Astrocyte (in vitro differentiated cells and primary cell): ENCODE data around the gene SRCAP. TPM values are rescaled to one million over a fixed set of nuclear protein-coding genes. Genes with fewer than 3 reads are reported as not detected.

Experiments used
- DNase-seq: peaks from one replicate; pipeline ENCODE4 v3.0.0-alpha.2; 2010; ENCODE audit warnings: low read depth
- FAIRE-seq: peaks from 2 replicates; lab custom pipeline; 2011; peaks lifted over from hg19 to GRCh38; lab: Jason Lieb, UNC
- H2AFZ ChIP-seq: 2 replicates; pipeline ENCODE4 v1.6.0; 2012; ENCODE audit warnings: low read depth, low read length, inconsistent platforms
- H3K27ac ChIP-seq: 2 replicates; pipeline ENCODE4 v1.5.1; 2011; ENCODE audit warnings: low read depth, low read length, inconsistent platforms
- H3K27me3 ChIP-seq: 2 replicates; pipeline ENCODE4 v1.6.0; 2011; ENCODE audit warnings: low read length, inconsistent platforms; ENCODE audit not compliant: insufficient read depth
- H3K36me3 ChIP-seq: 2 replicates; pipeline ENCODE4 v1.5.1; 2011; ENCODE audit warnings: low read length, inconsistent platforms; ENCODE audit not compliant: insufficient read depth
- H3K4me1 ChIP-seq: 2 replicates; pipeline ENCODE4 v1.5.1; 2011; ENCODE audit warnings: low read length, inconsistent platforms; ENCODE audit not compliant: insufficient read depth
- H3K4me2 ChIP-seq: 2 replicates; pipeline ENCODE4 v1.6.0; 2012; ENCODE audit warnings: low read length, inconsistent platforms
- H3K4me3 ChIP-seq: 2 replicates; pipeline ENCODE4 v1.5.1; 2011; ENCODE audit warnings: low read depth, mild to moderate bottlenecking, low read length, inconsistent platforms; ENCODE audit not compliant: insufficient read depth
- H3K79me2 ChIP-seq: 2 replicates; pipeline ENCODE4 v1.6.0; 2012; ENCODE audit warnings: mild to moderate bottlenecking, low read length, inconsistent platforms; ENCODE audit not compliant: insufficient read depth
- H3K9ac ChIP-seq: 2 replicates; pipeline ENCODE4 v1.6.0; 2012; ENCODE audit warnings: mild to moderate bottlenecking, low read length, inconsistent platforms
- H3K9me3 ChIP-seq: 2 replicates; pipeline ENCODE4 v1.5.1; 2012; ENCODE audit warnings: low read depth, mild to moderate bottlenecking, low read length, inconsistent platforms; ENCODE audit not compliant: insufficient read depth
- H4K20me1 ChIP-seq: 2 replicates; pipeline ENCODE4 v1.6.0; 2012; ENCODE audit warnings: low read length, inconsistent platforms; ENCODE audit not compliant: insufficient read depth
- H3K27ac Mint-ChIP-seq: one replicate; pipeline ENCODE4 v1.8.0; 2021; ENCODE audit warnings: mild to moderate bottlenecking, mixed read lengths; ENCODE audit not compliant: unreplicated experiment
- H3K27me3 Mint-ChIP-seq: one replicate; pipeline ENCODE4 v1.8.0; 2021; ENCODE audit warnings: low read depth, mixed read lengths; ENCODE audit not compliant: unreplicated experiment
- H3K36me3 Mint-ChIP-seq: one replicate; pipeline ENCODE4 v1.8.0; 2021; ENCODE audit warnings: low read depth, mixed read lengths; ENCODE audit not compliant: unreplicated experiment
- H3K4me1 Mint-ChIP-seq: one replicate; pipeline ENCODE4 v1.8.0; 2021; ENCODE audit warnings: low read depth, mixed read lengths; ENCODE audit not compliant: unreplicated experiment
- H3K4me3 Mint-ChIP-seq: one replicate; pipeline ENCODE4 v1.8.0; 2021; ENCODE audit warnings: mild to moderate bottlenecking, moderate library complexity, mixed read lengths; ENCODE audit not compliant: unreplicated experiment
- H3K9me3 Mint-ChIP-seq: one replicate; pipeline ENCODE4 v1.8.0; 2021; ENCODE audit warnings: mild to moderate bottlenecking, mixed read lengths; ENCODE audit not compliant: unreplicated experiment
- CTCF ChIP-seq: IDR thresholded peaks from 2 replicates; pipeline ENCODE4 v1.5.1; 2011; ENCODE audit warnings: low read depth, mild to moderate bottlenecking, inconsistent platforms, low read length, moderate library complexity; ENCODE audit not compliant: insufficient read depth
- EZH2 ChIP-seq: IDR thresholded peaks from 2 replicates; pipeline ENCODE4 v1.6.1; 2012; ENCODE audit warnings: mild to moderate bottlenecking, low read length, inconsistent platforms; ENCODE audit not compliant: insufficient read depth
- total RNA-seq: library from RNA; stranded (reverse); gene quantifications from 2 replicates; pipeline ENCODE4 v1.2.1, GENCODE V29; 2021

Gene SRCAP
- total RNA-seq, 1 donor from 2014 or later, result 50.4 TPM

GRCh38 chr16:30778549-30779244 is 79.7 kb downstream of the SRCAP start:
- Histone ChIP-seq H3K4me3 (no peak overlapping the region), H3K27ac (no peak overlapping the region), H3K9me3 (no peaks in the 10 kb centered on the region), H3K4me1 (peaks cover 15% of the 10 kb centered on the region), H3K9ac (no peak overlapping the region), H3K79me2 (peaks cover 20% of the 10 kb centered on the region), H3K36me3 (peaks cover 8% of the 10 kb centered on the region), H4K20me1 (peaks cover 26% of the 10 kb centered on the region), H3K4me2 (no peak overlapping the region), H2AFZ (no peak overlapping the region), H3K27me3 (no peaks in the 10 kb centered on the region)
- TF ChIP-seq CTCF (no peak), EZH2 (no peak)
- H3K4me1 Mint-ChIP-seq, result peaks cover 4% of the 10 kb centered on the region
- no peaks in the 10 kb centered on the region for H3K9me3 Mint-ChIP-seq
- H3K4me3 Mint-ChIP-seq, result peak overlapping the region; percentile 1
- no peak for FAIRE-seq
- DNase-seq, result no peak
- no peaks in the 10 kb centered on the region for H3K27me3 Mint-ChIP-seq
- H3K27ac Mint-ChIP-seq, result peak overlapping the region; percentile 12
- peaks cover 7% of the 10 kb centered on the region for H3K36me3 Mint-ChIP-seq

- H2AFZ ChIP-seq, result no peak overlapping the region
- H3K4me1 ChIP-seq, result peaks cover 15% of the 10 kb centered on the region
- DNase-seq (no peak), FAIRE-seq (no peak)
- H4K20me1 ChIP-seq, result peaks cover 26% of the 10 kb centered on the region
- Mint-ChIP-seq H3K4me3 (no peak overlapping the region), H3K9me3 (no peaks in the 10 kb centered on the region), H3K36me3 (peaks cover 7% of the 10 kb centered on the region), H3K4me1 (peaks cover 4% of the 10 kb centered on the region), H3K27ac (peak overlapping the region; percentile 69), H3K27me3 (no peaks in the 10 kb centered on the region)
- peaks cover 25% of the 10 kb centered on the region for H3K79me2 ChIP-seq
- no peak overlapping the region for H3K27ac ChIP-seq
- no peak overlapping the region for H3K4me2 ChIP-seq
- no peak overlapping the region for H3K9ac ChIP-seq
- H3K9me3 ChIP-seq, result no peaks in the 10 kb centered on the region
- no peak overlapping the region for H3K4me3 ChIP-seq
- H3K27me3 ChIP-seq, result no peaks in the 10 kb centered on the region
- TF ChIP-seq EZH2 (no peak), CTCF (no peak)
- peaks cover 3% of the 10 kb centered on the region for H3K36me3 ChIP-seq
These were observed 80.6 kb downstream of the SRCAP start for GRCh38 chr16:30779596-30779995.

GRCh38 chr16:30780021-30780420 is 81.0 kb downstream of the SRCAP start:
- H3K9me3 Mint-ChIP-seq, result no peaks in the 10 kb centered on the region
- H3K27ac Mint-ChIP-seq, result peak overlapping the region; percentile 69
- TF ChIP-seq EZH2, result no peak
- no peak for TF ChIP-seq CTCF
- Histone ChIP-seq H3K4me3 (no peak overlapping the region), H2AFZ (no peak overlapping the region), H4K20me1 (peaks cover 29% of the 10 kb centered on the region), H3K36me3 (peaks cover 3% of the 10 kb centered on the region), H3K4me2 (no peak overlapping the region), H3K27me3 (no peaks in the 10 kb centered on the region), H3K79me2 (peaks cover 30% of the 10 kb centered on the region), H3K9me3 (no peaks in the 10 kb centered on the region), H3K9ac (no peak overlapping the region), H3K4me1 (peaks cover 13% of the 10 kb centered on the region), H3K27ac (no peak overlapping the region)
- FAIRE-seq (no peak), DNase-seq (no peak)
- H3K4me3 Mint-ChIP-seq, result no peak overlapping the region
- peaks cover 6% of the 10 kb centered on the region for H3K4me1 Mint-ChIP-seq
- H3K27me3 Mint-ChIP-seq, result no peaks in the 10 kb centered on the region
- peaks cover 7% of the 10 kb centered on the region for H3K36me3 Mint-ChIP-seq
